ENCODE measurements around the gene IQCH. TPM values are rescaled to one million over a fixed set of nuclear protein-coding genes. Genes with fewer than 3 reads are reported as not detected.
A peak's percentile ranks its signal among the peaks of the same experiment; 100 is the strongest.
"Not testable (repeated sequence)": the region's sequence is repeated elsewhere in the genome, so short reads cannot be mapped to it uniquely, and the experiment has no call there.

The IQCH gene
- polyA plus RNA-seq, 3 donors, result 6.9 to 10.1 (median 7.6) TPM

DNA sequence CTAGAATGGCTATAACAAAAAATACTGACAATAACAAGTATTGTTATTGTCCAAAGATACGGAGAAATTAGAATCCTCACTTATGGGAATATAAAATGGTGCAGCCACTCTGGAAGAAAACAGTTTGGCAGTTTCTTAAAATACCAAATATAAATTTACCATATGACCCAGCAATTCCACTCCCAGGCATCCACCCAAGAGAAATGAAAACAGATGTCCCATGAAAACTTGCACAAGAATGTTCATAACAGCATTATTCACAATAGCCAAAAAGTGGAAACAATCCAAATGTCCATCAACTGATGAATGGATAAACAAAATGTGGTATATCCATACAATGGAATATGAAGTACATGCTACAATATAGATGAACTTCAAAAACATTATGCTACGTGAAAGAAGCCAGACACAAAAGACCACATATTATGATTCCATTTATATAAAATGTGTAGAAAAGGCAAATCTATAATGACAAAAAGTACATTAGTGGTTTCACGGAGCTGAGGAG, 9.6 kb upstream of the IQCH start:
- DNase-seq (ENCODE audit: low read depth in 3 of 3, low spot score in 2 of 3), result no peak

DNA sequence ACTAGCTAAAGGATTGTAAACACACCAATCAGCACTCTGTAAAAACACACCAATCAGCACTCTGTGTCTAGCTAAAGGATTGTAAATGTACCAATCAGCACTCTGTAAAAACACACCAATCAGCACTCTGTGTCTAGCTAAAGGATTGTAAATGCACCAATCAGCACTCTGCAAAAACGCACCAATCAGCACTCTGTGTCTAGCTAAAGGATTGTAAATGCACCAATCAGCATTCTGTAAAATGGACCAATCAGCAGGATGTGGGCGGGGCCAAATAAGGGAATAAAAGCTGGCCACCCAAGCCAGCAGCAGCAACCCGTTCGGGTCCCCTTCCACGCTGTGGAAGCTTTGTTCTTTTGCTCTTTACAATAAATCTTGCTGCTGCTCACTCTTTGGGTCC, 8.0 kb upstream of the IQCH start:
- DNase-seq (ENCODE audit: low read depth in 3 of 3, low spot score in 2 of 3), result not testable (repeated sequence)

DNA sequence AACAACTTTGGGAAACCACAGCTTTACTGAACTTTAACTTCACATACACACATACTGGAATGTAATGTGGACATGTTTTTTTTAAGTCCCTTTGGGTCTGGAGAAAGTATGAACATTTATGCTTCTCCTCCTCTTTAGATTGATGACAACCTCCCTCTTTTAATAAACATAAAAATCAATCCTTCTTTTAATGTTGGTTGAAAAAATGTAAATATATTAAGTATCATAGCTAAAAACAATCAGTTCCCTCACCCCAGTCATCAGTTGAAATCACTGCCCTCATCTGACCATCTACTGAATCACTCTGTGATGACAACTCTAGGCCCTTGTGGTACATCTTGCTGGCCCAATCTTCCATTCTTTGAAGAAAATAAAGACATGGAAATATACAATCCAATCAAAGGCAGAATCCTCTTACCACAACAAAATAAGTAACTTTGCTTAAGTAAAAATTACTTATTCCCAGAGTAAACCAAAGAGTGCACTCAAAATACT, 6.5 kb upstream of the IQCH start:
- no peak for DNase-seq (ENCODE audit: low read depth in 3 of 3, low spot score in 2 of 3)

- DNase-seq (ENCODE audit: low read depth in 3 of 3, low spot score in 2 of 3), result no peak
These were observed 4.8 kb upstream of the IQCH start for GRCh38 chr15:67249830-67250229.

DNA sequence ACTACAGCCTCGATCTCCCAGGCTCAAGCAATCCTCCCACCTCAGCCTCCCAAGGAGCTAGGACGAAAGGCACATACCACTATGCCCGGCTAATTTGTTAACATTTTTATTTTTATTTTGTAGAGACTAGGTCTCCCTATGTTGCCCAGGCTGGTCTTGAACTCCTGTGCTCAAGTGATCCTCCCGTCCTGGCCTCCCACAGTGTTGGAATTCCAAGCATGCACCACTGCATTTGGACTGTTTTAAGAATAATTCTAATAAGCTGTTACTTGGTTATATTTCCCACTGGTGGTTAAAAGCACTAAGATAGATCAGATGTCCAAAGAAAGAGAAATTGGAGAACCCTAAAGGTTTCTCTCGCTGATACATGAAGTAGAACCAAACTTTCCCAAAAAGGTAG, 3.3 kb upstream of the IQCH start:
- DNase-seq (ENCODE audit: low read depth in 3 of 3, low spot score in 2 of 3), result no peak

GRCh38 chr15:67253101-67253500, 1.5 kb upstream of the IQCH start:
- no peak for DNase-seq (ENCODE audit: low read depth in 3 of 3, low spot score in 2 of 3)

DNA sequence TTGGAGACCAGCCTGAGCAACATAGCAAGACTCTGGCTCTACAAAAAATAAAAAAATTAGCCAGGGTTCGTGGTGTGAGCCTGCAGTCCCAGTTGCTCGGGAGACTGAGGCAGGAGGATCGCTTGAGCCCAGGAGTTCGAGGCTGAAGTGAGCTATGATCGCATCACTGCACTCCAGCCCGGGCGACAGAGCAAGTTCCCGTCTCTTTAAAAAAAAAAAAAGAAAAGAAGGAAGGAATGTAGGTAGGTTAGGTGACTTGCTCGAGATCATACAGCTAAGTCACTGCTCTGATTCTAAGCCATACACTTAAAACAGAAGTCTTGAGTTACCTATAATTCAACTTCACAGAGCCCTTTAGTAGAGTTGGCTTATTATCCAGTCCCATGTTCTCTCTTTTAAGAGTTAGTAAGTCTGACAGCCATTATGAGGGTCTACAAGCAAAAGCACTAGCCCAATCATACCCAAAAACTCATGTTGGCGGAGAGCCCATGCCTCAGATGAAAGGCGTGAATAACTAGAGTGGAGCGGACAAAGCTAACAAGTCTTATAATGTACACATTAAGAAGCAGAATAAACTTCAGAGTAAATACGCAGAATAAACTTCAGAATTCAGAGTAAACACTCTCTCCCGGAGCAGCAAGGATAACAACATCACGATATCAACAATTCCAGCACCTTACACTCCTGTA, 893 bp upstream of the IQCH start:
- peak in 2 of 3 donors; percentile 19 to 36 for DNase-seq (ENCODE audit: low read depth in 3 of 3, low spot score in 2 of 3)

DNA sequence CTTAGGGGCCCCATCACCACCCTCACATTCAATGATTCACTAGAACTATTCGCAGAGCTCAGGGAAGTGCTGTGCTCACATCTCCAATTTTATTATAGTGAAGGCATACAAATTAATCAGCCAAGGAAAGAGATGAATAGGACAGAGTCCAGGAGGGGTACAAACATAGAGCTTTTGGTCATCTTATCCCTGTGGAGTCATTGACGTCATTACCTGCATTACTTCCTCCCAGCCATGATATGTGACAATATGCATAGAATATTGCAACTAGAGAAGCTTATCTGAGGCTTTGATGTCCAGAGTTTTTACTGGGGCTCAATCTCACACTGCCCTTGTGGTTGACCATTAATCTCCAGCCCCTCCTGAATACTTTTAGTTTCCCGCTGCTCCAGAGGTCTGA, 1.5 kb downstream of the IQCH start:
- no peak for DNase-seq (ENCODE audit: low read depth in 3 of 3, low spot score in 2 of 3)

DNA sequence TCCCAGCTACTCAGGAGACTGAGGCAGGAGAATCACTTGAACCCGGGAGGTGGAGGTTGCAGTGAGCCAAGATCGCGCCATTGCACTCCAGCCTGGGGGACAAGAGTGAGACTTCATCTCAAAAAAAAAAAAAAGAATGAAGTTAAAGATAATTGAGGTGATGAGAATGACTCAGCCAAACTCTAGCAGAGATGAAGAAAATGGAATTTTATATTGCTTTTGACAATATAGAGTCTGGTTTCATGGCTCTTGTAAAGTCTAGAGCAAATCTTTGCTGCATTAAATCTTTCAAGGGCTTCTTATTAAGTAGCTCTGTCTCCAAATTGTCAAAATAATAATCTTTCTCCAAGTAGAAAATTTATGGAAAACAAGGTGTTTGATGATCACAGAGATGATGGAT, 3.8 kb downstream of the IQCH start:
- DNase-seq (ENCODE audit: low read depth in 3 of 3, low spot score in 2 of 3), result not testable (repeated sequence)

GRCh38 chr15:67259379-67259778, 4.8 kb downstream of the IQCH start:
- no peak for DNase-seq (ENCODE audit: low read depth in 3 of 3, low spot score in 2 of 3)

DNA sequence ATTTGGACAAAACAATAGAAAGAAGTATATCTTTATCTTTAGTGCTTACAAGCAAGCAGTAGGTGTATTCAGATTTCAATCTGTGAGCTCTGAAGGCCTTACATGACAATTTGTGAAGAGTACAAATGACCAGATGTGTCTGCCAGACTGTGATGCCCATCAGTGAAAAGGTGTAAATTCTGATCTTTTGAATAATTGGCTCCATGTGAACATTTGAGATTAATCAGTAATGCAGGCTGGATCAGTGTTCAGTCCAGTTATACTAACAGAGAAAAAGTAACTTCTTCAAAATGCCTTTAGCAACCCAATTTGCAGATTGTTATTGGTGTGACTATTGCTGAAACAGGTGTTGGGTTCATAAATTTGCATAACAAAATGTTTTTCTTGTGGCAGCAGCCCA, 5.2 kb downstream of the IQCH start:
- DNase-seq (ENCODE audit: low read depth in 3 of 3, low spot score in 2 of 3), result no peak

DNA sequence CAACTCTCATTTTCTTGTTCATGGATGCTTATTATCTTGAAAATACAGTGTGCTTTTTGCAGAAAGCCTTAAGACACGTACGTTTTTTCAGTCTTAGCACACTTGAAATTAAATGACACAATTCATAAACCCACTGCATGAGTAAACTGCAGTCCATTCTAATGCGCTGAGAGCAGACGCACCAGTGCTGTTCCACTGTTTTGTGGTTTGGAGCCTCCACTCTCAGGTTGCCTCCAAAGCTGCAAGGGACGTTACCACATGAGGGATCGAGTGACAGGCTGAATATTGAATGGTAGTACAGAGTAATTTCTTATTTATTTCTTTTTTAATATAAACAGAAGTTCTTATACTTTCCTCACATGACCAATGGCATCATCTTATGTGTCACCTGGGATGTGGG, 12.3 kb downstream of the IQCH start:
- DNase-seq (ENCODE audit: low read depth in 3 of 3, low spot score in 2 of 3), result no peak

DNA sequence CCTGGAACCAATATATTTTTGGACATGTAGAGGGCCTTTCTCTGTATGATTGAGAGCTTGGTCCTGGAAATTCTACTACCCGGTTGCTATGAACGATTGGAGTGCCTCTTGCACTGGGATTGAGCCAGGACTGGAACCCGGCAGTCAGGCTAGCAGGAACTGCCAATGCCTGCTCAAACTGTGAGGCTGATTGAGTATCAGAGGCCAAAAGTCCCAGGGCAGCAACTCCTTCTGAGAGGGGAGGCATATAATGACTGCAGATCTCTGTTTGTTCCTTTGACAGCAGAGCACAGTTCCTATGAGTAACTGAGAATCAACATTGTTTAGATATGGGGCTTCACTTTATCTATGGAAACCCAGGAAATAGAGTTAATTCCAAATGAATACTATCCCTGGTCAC, 12.9 kb downstream of the IQCH start:
- DNase-seq (ENCODE audit: low read depth in 3 of 3, low spot score in 2 of 3), result no peak

DNA sequence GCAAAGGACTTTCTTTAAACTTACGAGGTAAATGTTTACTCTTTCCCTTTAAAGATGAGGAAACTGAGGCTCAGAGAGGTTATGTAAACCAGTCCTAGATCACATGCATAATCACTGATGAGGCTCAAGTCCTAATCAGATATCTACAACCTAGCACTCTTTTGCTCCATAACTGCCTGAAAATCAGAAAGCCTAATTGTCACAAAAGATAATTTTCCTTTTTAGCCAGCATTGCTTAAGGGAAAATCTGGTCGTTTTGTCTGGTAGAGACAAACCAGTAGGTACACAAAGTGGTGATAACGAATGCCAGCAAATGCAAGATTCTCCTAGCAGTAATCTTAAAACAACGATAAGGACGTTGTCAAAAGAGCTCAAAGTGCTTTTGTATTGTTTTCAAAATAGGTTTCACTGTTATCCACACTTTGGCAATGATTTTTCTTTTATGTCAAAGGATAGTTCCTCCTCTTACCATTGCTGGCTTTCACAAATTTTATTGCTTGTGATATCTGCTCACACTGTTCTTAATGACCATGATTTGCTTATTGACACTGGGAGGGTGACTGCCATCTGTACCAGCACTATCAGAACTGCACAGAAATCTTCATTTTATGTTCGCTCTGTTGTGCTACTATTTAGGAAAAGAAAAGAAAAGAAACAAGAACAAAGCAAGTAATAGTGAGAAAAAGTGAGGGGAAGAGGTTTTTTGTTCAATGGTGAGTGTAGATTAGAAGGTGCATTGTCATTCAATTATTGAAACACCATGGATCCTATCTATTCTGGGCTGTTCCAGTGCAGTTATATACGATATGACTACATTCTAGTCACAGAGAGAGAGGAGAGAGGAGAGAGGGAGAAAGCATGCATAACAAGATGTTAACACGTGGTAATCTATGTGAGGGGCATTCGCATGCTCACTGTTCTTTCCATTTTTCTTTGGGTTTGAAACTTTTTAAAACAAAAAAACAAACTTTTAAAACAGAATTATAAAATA, 13.7 kb downstream of the IQCH start:
- DNase-seq (ENCODE audit: low read depth in 3 of 3, low spot score in 2 of 3), result no peak

GRCh38 chr15:67274236-67274635, 19.6 kb downstream of the IQCH start:
- no peak for DNase-seq (ENCODE audit: low read depth in 3 of 3, low spot score in 2 of 3)

GRCh38 chr15:67276666-67277065, 22.1 kb downstream of the IQCH start:
- no peak for DNase-seq (ENCODE audit: low read depth in 3 of 3, low spot score in 2 of 3)

- no peak for DNase-seq (ENCODE audit: low read depth in 3 of 3, low spot score in 2 of 3)
These were observed 25.6 kb downstream of the IQCH start for GRCh38 chr15:67280217-67280616.

DNA sequence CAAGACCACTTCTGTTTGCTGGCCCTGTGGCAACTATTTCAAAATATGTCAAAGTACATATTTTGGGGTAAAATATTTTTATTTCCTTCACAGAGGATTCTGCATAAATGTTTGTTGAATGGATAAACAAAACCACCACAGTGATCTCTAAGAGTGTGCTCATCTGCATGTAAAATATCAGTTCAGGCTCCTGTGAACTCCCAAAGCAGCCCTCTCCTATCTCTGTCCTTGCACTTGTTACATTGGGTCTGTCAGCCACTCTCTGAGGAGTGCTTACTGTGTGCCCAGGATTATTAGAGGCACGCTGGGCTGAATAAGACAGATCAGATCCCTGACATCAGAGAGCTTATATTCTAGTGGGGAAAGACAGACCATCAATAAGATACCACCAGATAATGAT, 27.1 kb downstream of the IQCH start:
- DNase-seq (ENCODE audit: low read depth in 3 of 3, low spot score in 2 of 3), result no peak

DNA sequence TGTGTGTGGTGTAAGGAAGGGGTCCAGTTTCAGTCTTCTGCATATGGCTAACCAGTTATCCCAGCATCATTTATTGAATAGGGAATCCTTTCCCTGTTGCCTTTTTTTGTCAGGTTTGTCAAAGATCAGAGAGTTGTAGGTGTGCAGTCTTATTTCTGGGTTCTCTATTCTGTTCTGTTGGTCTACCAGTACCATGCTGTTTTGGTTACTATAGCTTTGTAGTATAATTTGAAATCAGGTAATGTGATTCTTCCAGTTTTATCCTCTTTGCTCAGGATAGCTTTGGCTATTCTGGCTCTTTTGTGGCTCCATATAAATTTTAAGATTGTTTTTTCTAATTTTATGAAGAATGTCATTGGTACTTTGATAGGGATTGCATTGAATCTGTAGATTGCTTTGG, 31.0 kb downstream of the IQCH start:
- DNase-seq (ENCODE audit: low read depth in 3 of 3, low spot score in 2 of 3), result not testable (repeated sequence)

GRCh38 chr15:67286400-67286799, 31.8 kb downstream of the IQCH start:
- not testable (repeated sequence) for DNase-seq (ENCODE audit: low read depth in 3 of 3, low spot score in 2 of 3)

DNA sequence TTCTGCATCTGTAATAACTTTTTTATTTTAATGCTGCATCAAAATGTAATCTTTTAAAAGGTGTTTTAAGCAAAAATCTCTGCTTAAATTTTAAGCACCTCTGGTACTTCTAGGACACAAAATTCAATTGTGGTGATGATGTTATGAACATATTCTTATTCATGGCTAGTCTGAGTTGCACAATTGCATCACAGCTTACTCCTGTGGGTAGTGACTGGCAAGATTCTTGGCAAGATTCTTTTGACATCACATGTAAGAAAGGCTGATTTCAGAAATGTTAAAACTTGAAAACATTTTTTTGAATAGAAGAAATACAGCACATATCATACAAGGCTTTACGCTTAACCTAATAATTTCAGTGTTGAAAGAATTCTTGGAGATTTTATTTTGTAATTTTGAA, 35.7 kb downstream of the IQCH start:
- DNase-seq (ENCODE audit: low read depth in 3 of 3, low spot score in 2 of 3), result no peak

DNA sequence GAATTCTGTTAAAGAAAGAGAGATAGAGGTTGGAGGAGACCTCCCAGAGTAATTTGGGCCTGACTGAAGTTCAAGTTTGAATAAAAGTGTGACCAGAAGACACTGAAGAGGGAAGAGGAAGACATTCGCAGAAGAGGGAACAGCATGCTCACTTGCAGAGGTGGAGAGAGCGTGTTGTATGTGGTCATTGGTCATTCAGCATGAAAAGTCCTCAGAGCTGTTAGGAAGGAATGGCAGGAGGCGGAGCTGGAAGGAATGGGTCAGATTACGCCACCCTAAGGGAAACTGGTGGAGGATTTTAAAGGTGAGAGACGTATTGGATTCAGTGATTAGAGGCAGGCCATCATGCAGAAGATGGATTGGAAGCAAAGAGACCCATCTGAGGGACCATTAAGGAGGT, 41.6 kb downstream of the IQCH start:
- DNase-seq (ENCODE audit: low read depth in 3 of 3, low spot score in 2 of 3), result no peak

All from right renal cortex interstitium (tissue), 3 donors.